ENCODE data around the gene PLEKHA8. TPM values are rescaled to one million over a fixed set of nuclear protein-coding genes. Genes with fewer than 3 reads are reported as not detected.

Gene PLEKHA8
- total and polyA plus RNA-seq, 10 of the 15 experiments (the other 5 are each of a cell fraction or from before 2014, with no cell fraction given), result 1.1 to 13.2 (median 5.7) TPM

DNA sequence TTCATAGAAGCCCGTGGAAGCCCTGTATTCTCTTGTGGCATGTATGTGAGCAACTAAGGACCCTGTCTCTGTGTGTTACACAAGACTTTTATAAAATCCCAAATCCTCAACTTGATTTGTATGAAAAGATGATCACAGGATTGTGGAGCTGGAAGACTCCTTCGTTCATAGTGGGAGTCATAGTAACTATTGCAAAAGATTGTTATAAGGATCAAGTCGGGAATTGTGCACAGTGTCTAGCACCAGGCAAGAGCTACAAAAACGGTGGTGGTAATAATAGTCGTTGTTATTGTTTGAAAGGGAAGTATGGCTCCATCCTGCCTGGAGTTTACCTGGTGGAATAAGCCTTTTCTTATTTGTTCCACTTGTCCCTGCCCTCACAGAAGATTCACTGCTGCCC lies 63.8 kb downstream of the PLEKHA8 start:
- DNase-seq (ENCODE audit: low read depth, low spot score) (no peak), FAIRE-seq (no peak), ATAC-seq (no peak)
- TF ChIP-seq SPI1 (IDR thresholded peaks at IDR 0.05; ENCODE audit: borderline replicate concordance, insufficient read depth, low read depth, low read length) (no peak), POLR2A (IDR thresholded peaks at IDR 0.05; ENCODE audit: low read depth, low read length) (no peak), MTA2 (IDR thresholded peaks at IDR 0.05; ENCODE audit: low read depth) (no peak)
- TF ChIP-seq, protein P1, sequence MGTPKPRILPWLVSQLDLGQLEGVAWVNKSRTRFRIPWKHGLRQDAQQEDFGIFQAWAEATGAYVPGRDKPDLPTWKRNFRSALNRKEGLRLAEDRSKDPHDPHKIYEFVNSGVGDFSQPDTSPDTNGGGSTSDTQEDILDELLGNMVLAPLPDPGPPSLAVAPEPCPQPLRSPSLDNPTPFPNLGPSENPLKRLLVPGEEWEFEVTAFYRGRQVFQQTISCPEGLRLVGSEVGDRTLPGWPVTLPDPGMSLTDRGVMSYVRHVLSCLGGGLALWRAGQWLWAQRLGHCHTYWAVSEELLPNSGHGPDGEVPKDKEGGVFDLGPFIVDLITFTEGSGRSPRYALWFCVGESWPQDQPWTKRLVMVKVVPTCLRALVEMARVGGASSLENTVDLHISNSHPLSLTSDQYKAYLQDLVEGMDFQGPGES (IDR thresholded peaks at IDR 0.05), result no peak
- no TSS peak for BruUV-seq (replicated peaks)
- CTCF ChIA-PET, result interaction anchor here (0.6 to 1.3 kb wide), 3 partner anchors 21 to 30 kb away, joined by 3 to 4 read pairs (median 3); no protein-coding TSS in a partner anchor
- H4K20me1 ChIP-seq (ENCODE audit: control insufficient read depth, insufficient read depth), result no peaks in the 10 kb centered on the region
- H3K36me3 ChIP-seq (ENCODE audit: control insufficient read depth in 2 of 2, insufficient read depth in 2 of 2, low read length in 1 of 2), result no peaks in the 10 kb centered on the region
- intact Hi-C loops (cut with micrococcal nuclease; ENCODE audit: unreplicated experiment), result no loop called here
- no peak overlapping the region for H3K4me2 ChIP-seq (ENCODE audit: control insufficient read depth, insufficient read depth)
- POLR2A ChIA-PET, result no interaction called here
- H2AFZ ChIP-seq (ENCODE audit: control insufficient read depth, low read depth, low read length), result no peak overlapping the region
- peaks cover 3% of the 10 kb centered on the region; the same call in 1 of the 2 replicates for H3K4me1 ChIP-seq (ENCODE audit: control insufficient read depth, insufficient read depth, low read length)
- in situ Hi-C loops (cut with MboI), result no loop called here
- H3K4me3 ChIP-seq, result no peak overlapping the region
- WGBS (ENCODE audit: insufficient coverage, insufficient replicate concordance, low lambda C conversion rate, missing lambda C conversion rate), result 68% methylated on average over 5 of the region's 5 CpGs
- H3K27me3 ChIP-seq (replicated peaks in 1 of 2; ENCODE audit: control insufficient read depth in 2 of 2, insufficient read depth in 2 of 2, low read length in 1 of 2), result no peaks in the 10 kb centered on the region
- SMC1A ChIA-PET (ENCODE audit: uncharacterized antibody, unreplicated experiment), result interaction anchor here (1.3 kb wide), 2 partner anchors 10 to 16 kb away, joined by 3 read pairs; no protein-coding TSS in a partner anchor
- RAD21 ChIA-PET (ENCODE audit: unreplicated experiment), result interaction anchor here (1.2 kb wide), 1 partner anchor 70 kb away, joined by 3 read pairs; no protein-coding TSS in a partner anchor
- H3K79me2 ChIP-seq (ENCODE audit: control insufficient read depth, insufficient read depth, low read length), result no peaks in the 10 kb centered on the region
- H3K9me3 ChIP-seq (replicated peaks; ENCODE audit: control insufficient read depth, insufficient read depth, low read length), result no peaks in the 10 kb centered on the region
- H3K27ac ChIP-seq (ENCODE audit: control insufficient read depth, insufficient read depth), result no peak overlapping the region
- H3K9ac ChIP-seq (ENCODE audit: control insufficient read depth, insufficient read depth, low read length), result no peak overlapping the region

- BruUV-seq (replicated peaks), result no TSS peak
- in situ Hi-C loops (cut with MboI) (no loop called here), intact Hi-C loops (cut with micrococcal nuclease; ENCODE audit: unreplicated experiment) (no loop called here)
- FAIRE-seq, result no peak
- no peaks in the 10 kb centered on the region for H3K27me3 ChIP-seq (replicated peaks in 1 of 2; ENCODE audit: control insufficient read depth in 2 of 2, insufficient read depth in 2 of 2, low read length in 1 of 2)
- H3K27ac ChIP-seq (ENCODE audit: control insufficient read depth, insufficient read depth), result no peak overlapping the region
- ChIA-PET CTCF (no interaction called here), POLR2A (no interaction called here), RAD21 (ENCODE audit: unreplicated experiment) (no interaction called here), SMC1A (ENCODE audit: uncharacterized antibody, unreplicated experiment) (no interaction called here)
- H3K4me1 ChIP-seq (ENCODE audit: control insufficient read depth, insufficient read depth, low read length), result no peaks in the 10 kb centered on the region
- no peak for ATAC-seq
- no peaks in the 10 kb centered on the region for H3K79me2 ChIP-seq (ENCODE audit: control insufficient read depth, insufficient read depth, low read length)
- DNase-seq (ENCODE audit: low read depth, low spot score), result no peak
- H3K9ac ChIP-seq (ENCODE audit: control insufficient read depth, insufficient read depth, low read length), result no peak overlapping the region
- H3K4me3 ChIP-seq, result no peak overlapping the region
- no peaks in the 10 kb centered on the region for H3K36me3 ChIP-seq (ENCODE audit: control insufficient read depth in 2 of 2, insufficient read depth in 2 of 2, low read length in 1 of 2)
- WGBS (ENCODE audit: insufficient coverage, insufficient replicate concordance, low lambda C conversion rate, missing lambda C conversion rate), result 83% methylated on average over 5 of the region's 5 CpGs
- H3K9me3 ChIP-seq (replicated peaks; ENCODE audit: control insufficient read depth, insufficient read depth, low read length), result no peaks in the 10 kb centered on the region; the same call in 2 of the 3 replicates
- no peak overlapping the region for H2AFZ ChIP-seq (ENCODE audit: control insufficient read depth, low read depth, low read length)
- no peaks in the 10 kb centered on the region for H4K20me1 ChIP-seq (ENCODE audit: control insufficient read depth, insufficient read depth)
- H3K4me2 ChIP-seq (ENCODE audit: control insufficient read depth, insufficient read depth), result no peak overlapping the region
- TF ChIP-seq ZBTB40 (IDR thresholded peaks at IDR 0.05; ENCODE audit: borderline replicate concordance) (no peak), HDAC6 (IDR thresholded peaks at IDR 0.05; ENCODE audit: unreplicated experiment) (no peak), SRF (IDR thresholded peaks at IDR 0.05; ENCODE audit: low read depth in 2 of 2, low read length in 2 of 2) (no peak), ZBTB4 (CRISPR knock-in tag; IDR thresholded peaks at IDR 0.05) (no peak), NR2C1 (IDR thresholded peaks at IDR 0.05) (no peak)
Measured at GRCh38 chr7:30093420-30093952, 65.3 kb downstream of the PLEKHA8 start.
